HEK293T (cell line): ENCODE measurements around the gene ZIC5.

Source experiments
- BHLHE40 ChIP-seq: fragments of 450-650 bp; IDR thresholded peaks from 2 replicates; pipeline ENCODE4 v1.6.1; 2016; ENCODE audit warnings: mild to moderate bottlenecking, moderate library complexity, borderline replicate concordance
- FOXM1 ChIP-seq: fragments of 450-650 bp; IDR thresholded peaks from 2 replicates; pipeline ENCODE4 v1.6.1; 2017; ENCODE audit warnings: mild to moderate bottlenecking, borderline replicate concordance

DNA sequence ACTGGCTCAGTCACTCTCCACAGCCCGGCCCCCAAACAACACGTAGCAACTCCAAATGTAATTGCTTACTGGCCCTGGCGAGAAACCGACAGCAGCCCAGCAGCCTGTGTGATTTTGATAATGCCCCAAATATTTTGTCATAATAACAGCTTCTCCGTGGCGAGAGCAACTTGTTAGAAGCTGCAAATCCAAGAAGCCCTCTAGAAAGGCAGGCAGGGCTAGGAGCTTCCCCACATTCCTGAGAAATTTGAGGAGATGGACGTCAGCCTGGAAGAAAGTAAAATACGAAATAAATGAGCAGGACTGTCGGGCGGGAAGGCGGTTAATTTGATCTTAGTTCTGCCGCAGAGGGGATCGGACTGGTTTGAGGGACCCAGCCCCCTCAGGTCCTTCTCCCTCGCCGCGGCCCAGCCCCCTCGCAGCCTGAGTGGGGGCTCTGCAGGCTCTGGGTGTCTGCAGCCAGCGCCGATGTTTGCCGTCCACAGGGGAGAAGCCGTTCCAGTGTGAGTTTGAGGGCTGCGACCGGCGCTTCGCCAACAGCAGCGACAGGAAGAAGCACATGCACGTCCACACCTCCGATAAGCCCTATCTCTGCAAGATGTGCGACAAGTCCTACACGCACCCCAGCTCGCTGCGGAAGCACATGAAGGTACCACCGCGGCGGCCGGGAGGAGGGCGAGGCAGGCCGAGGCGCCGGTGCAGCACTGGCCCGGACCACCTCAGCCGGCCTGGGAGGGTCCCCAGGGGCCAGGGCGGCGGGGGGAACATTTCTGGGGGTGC, 13.1 kb upstream of the ZIC5 start:
- no peak for TF ChIP-seq BHLHE40
- no peak for TF ChIP-seq FOXM1
